Measurements from ENCODE around the gene TEX10. TPM values are rescaled to one million over a fixed set of nuclear protein-coding genes. Genes with fewer than 3 reads are reported as not detected.

TEX10 gene
- total and polyA plus RNA-seq, 2 donors (not counting 1 experiment from before 2014, with no cell fraction given), result 23.6 to 24.9 TPM

GRCh38 chr9:100282388-100282719, 70.4 kb downstream of the TEX10 start:
- Histone ChIP-seq H3K9me3 (ENCODE audit: control insufficient read depth, insufficient read depth, low read depth, low read length) (no peaks in the 10 kb centered on the region), H3K36me3 (ENCODE audit: control insufficient read depth, insufficient read depth, low read length) (peaks cover 2% of the 10 kb centered on the region), H3K4me1 (ENCODE audit: control insufficient read depth, extremely low read depth, insufficient read depth, low read length) (peaks cover under 1% of the 10 kb centered on the region), H3K4me2 (ENCODE audit: extremely low read depth, insufficient read depth, low read length) (no peak overlapping the region), H3K79me2 (ENCODE audit: control insufficient read depth, insufficient read depth, low read length) (no peaks in the 10 kb centered on the region), H4K20me1 (ENCODE audit: control insufficient read depth, extremely low read depth, insufficient read depth, low read length) (no peaks in the 10 kb centered on the region), H3K4me3 (replicated peaks in 1 of 4; ENCODE audit: control extremely low read depth in 1 of 4, insufficient read depth in 1 of 4, low read depth in 3 of 4, low read length in 4 of 4) (no peak overlapping the region), H3K27me3 (ENCODE audit: control insufficient read depth, insufficient read depth, low read length) (no peaks in the 10 kb centered on the region), H3K9ac (ENCODE audit: insufficient read depth, low read length) (no peak overlapping the region), H2AFZ (ENCODE audit: low read length) (no peak overlapping the region), H3K27ac (ENCODE audit: insufficient read depth, low read length) (no peak overlapping the region)
- no peak for TF ChIP-seq EZH2 (IDR thresholded peaks at IDR 0.05; ENCODE audit: low read length, missing control alignments)
- TF ChIP-seq CTCF (conservative IDR thresholded peaks at IDR 0.05 in 1 of 2, IDR thresholded peaks at IDR 0.05 in 1 of 2; ENCODE audit: low read depth in 1 of 2, low read length in 2 of 2), result no peak
- no peak for DNase-seq (ENCODE audit: low read depth in 2 of 2)

GRCh38 chr9:100281676-100282387, 70.9 kb downstream of the TEX10 start:
- Histone ChIP-seq H3K79me2 (ENCODE audit: control insufficient read depth, insufficient read depth, low read length) (no peaks in the 10 kb centered on the region), H3K36me3 (ENCODE audit: control insufficient read depth, insufficient read depth, low read length) (peaks cover 2% of the 10 kb centered on the region), H3K9ac (ENCODE audit: insufficient read depth, low read length) (no peak overlapping the region), H3K4me1 (ENCODE audit: control insufficient read depth, extremely low read depth, insufficient read depth, low read length) (peaks cover 5% of the 10 kb centered on the region), H2AFZ (ENCODE audit: low read length) (no peak overlapping the region), H3K27ac (ENCODE audit: insufficient read depth, low read length) (no peak overlapping the region), H3K9me3 (ENCODE audit: control insufficient read depth, insufficient read depth, low read depth, low read length) (no peaks in the 10 kb centered on the region), H4K20me1 (ENCODE audit: control insufficient read depth, extremely low read depth, insufficient read depth, low read length) (no peaks in the 10 kb centered on the region), H3K4me2 (ENCODE audit: extremely low read depth, insufficient read depth, low read length) (no peak overlapping the region), H3K27me3 (ENCODE audit: control insufficient read depth, insufficient read depth, low read length) (no peaks in the 10 kb centered on the region), H3K4me3 (replicated peaks in 1 of 4; ENCODE audit: control extremely low read depth in 1 of 4, insufficient read depth in 1 of 4, low read depth in 3 of 4, low read length in 4 of 4) (no peak overlapping the region)
- no peak for DNase-seq (ENCODE audit: low read depth in 2 of 2)
- TF ChIP-seq EZH2 (IDR thresholded peaks at IDR 0.05; ENCODE audit: low read length, missing control alignments), result no peak
- TF ChIP-seq CTCF (conservative IDR thresholded peaks at IDR 0.05 in 1 of 2, IDR thresholded peaks at IDR 0.05 in 1 of 2; ENCODE audit: low read depth in 1 of 2, low read length in 2 of 2), result no peak

- Histone ChIP-seq H3K36me3 (ENCODE audit: control insufficient read depth, insufficient read depth, low read length) (peaks cover 2% of the 10 kb centered on the region), H3K27ac (ENCODE audit: insufficient read depth, low read length) (no peak overlapping the region), H3K4me3 (replicated peaks in 1 of 4; ENCODE audit: control extremely low read depth in 1 of 4, insufficient read depth in 1 of 4, low read depth in 3 of 4, low read length in 4 of 4) (no peak overlapping the region), H3K9ac (ENCODE audit: insufficient read depth, low read length) (no peak overlapping the region), H3K27me3 (ENCODE audit: control insufficient read depth, insufficient read depth, low read length) (no peaks in the 10 kb centered on the region), H4K20me1 (ENCODE audit: control insufficient read depth, extremely low read depth, insufficient read depth, low read length) (no peaks in the 10 kb centered on the region), H3K9me3 (ENCODE audit: control insufficient read depth, insufficient read depth, low read depth, low read length) (no peaks in the 10 kb centered on the region), H3K4me2 (ENCODE audit: extremely low read depth, insufficient read depth, low read length) (no peak overlapping the region), H3K79me2 (ENCODE audit: control insufficient read depth, insufficient read depth, low read length) (no peaks in the 10 kb centered on the region), H3K4me1 (ENCODE audit: control insufficient read depth, extremely low read depth, insufficient read depth, low read length) (peaks cover 7% of the 10 kb centered on the region), H2AFZ (ENCODE audit: low read length) (no peak overlapping the region)
- TF ChIP-seq EZH2 (IDR thresholded peaks at IDR 0.05; ENCODE audit: low read length, missing control alignments), result no peak
- no peak for DNase-seq (ENCODE audit: low read depth in 2 of 2)
Measured at GRCh38 chr9:100281066-100281465, 71.7 kb downstream of the TEX10 start.
